HEK293T (cell line): ENCODE measurements around the gene HIPK3.

ENCODE experiments used
- BHLHE40 ChIP-seq: fragments of 450-650 bp; IDR thresholded peaks from 2 replicates; pipeline ENCODE4 v1.6.1; 2016; ENCODE audit warnings: mild to moderate bottlenecking, moderate library complexity, borderline replicate concordance
- ELF4 ChIP-seq: fragments of 450-650 bp; IDR thresholded peaks from 2 replicates; pipeline ENCODE4 v1.6.1; 2017; ENCODE audit warnings: antibody characterized with exemption
- FOXK2 ChIP-seq: fragments of 450-650 bp; IDR thresholded peaks from 2 replicates; pipeline ENCODE4 v1.6.1; 2016; ENCODE audit warnings: mild to moderate bottlenecking
- FOXM1 ChIP-seq: fragments of 450-650 bp; IDR thresholded peaks from 2 replicates; pipeline ENCODE4 v1.6.1; 2017; ENCODE audit warnings: mild to moderate bottlenecking, borderline replicate concordance
- HDGF ChIP-seq: fragments of 450-650 bp; IDR thresholded peaks from 2 replicates; pipeline ENCODE4 v1.6.1; 2017; ENCODE audit warnings: antibody characterized with exemption, borderline replicate concordance
- NFRKB ChIP-seq: fragments of 450-650 bp; IDR thresholded peaks from 2 replicates; pipeline ENCODE4 v1.6.1; 2016; ENCODE audit warnings: mild to moderate bottlenecking, moderate library complexity
- SP1 ChIP-seq: fragments of 450-650 bp; IDR thresholded peaks from 2 replicates; pipeline ENCODE4 v1.6.1; 2017
- SUZ12 ChIP-seq: fragments of 450-650 bp; IDR thresholded peaks from 2 replicates; pipeline ENCODE4 v1.6.1; 2016; ENCODE audit warnings: mild to moderate bottlenecking
- ZNF384 ChIP-seq: fragments of 450-650 bp; IDR thresholded peaks from 2 replicates; pipeline ENCODE4 v1.6.1; 2016

GRCh38 chr11:33227578-33228261 is 29.5 kb upstream of the HIPK3 start:
- TF ChIP-seq HDGF (no peak), ZNF384 (no peak), SP1 (no peak), FOXK2 (no peak), FOXM1 (no peak), SUZ12 (no peak), ELF4 (no peak), NFRKB (no peak), BHLHE40 (no peak)
